LNCaP clone FGC (cell line): ENCODE results near the gene EXOC3L2.

Experiments
- DNase-seq: peaks from one replicate; pipeline ENCODE4 v3.0.0-alpha.2; 2011; ENCODE audit warnings: low read depth
- H3K4me3 ChIP-seq: 2 replicates; pipeline ENCODE4 v1.5.1; 2011; ENCODE audit warnings: mild to moderate bottlenecking, low read depth, low read length, control low read depth
- TF ChIP-seq, protein P1 (sequence below): IDR thresholded peaks from 2 replicates; pipeline ENCODE4 v1.5.1; 2012; ENCODE audit warnings: mild to moderate bottlenecking; ENCODE audit not compliant: control insufficient read depth, insufficient read depth; ENCODE audit errors: extremely low read depth

The EXOC3L2 gene

DNA sequence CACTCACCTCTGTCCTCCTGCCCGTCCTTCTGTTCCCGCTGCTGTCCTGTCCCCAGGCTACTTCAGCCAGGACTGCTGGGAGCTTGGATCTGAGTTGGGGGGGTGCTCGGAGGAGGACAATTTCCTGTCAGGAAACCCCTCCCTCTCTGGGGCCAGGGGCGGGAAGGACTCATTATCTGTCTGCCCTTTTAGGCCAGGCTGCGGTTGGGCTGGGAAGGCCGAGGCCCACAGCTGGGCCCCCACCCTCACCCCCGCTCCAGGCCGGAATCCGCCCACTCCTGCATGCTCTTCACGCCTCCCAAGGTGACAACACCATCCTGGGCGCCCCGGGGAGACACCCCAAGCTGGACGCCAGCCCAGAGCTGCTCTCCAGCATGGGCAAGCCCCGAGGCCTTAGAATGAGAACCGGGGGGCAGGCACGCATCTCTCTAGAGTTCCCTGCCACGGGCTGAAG lies at the start of gene EXOC3L2:
Gene EXOC3L2, minus strand, starts transcription at position 74 of the 454 bp plus-strand sequence. CDS start 6,362 bp downstream, outside the sequence.
- TF ChIP-seq, protein P1, sequence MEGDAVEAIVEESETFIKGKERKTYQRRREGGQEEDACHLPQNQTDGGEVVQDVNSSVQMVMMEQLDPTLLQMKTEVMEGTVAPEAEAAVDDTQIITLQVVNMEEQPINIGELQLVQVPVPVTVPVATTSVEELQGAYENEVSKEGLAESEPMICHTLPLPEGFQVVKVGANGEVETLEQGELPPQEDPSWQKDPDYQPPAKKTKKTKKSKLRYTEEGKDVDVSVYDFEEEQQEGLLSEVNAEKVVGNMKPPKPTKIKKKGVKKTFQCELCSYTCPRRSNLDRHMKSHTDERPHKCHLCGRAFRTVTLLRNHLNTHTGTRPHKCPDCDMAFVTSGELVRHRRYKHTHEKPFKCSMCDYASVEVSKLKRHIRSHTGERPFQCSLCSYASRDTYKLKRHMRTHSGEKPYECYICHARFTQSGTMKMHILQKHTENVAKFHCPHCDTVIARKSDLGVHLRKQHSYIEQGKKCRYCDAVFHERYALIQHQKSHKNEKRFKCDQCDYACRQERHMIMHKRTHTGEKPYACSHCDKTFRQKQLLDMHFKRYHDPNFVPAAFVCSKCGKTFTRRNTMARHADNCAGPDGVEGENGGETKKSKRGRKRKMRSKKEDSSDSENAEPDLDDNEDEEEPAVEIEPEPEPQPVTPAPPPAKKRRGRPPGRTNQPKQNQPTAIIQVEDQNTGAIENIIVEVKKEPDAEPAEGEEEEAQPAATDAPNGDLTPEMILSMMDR, result no peak
- no peak within 1 kb of the TSS for H3K4me3 ChIP-seq
- DNase-seq, result no peak

DNA sequence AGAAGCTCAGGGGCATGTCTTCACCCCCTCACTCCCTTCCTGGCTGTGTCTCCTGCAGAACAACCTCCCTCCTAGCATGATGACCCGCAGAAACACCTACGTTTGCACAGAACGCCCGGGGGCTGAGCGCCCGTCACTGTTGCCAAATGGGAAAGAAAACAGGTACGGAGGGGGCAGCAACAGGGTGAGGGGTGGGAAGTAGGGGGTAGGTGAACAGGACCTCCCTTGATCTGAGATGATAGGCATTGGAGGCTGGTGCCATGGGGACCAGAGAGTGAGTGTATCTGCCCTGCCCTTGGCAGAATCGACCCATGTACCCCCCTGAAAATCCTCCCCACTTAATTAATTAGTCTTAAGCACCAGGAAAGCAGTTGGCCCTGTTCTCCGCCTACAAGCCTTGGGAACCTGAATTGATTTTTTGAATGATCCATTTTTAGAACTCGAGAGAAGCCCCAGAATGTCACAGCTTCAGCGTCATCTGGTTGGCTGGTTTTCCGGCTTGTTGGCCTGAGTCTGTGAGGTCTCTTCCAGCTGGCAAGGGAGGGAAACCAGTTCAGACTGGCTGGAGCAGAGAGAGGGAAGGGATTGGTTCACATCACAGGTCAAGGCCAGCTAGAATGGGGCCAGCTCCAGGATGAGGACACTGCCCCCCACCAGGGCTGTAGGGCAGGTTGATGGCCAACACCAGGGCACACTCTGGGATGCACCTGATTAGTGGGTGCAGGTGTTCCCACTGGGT lies 49.3 kb upstream of the EXOC3L2 start:
- no peak overlapping the region for H3K4me3 ChIP-seq
- TF ChIP-seq, protein P1, result no peak
- no peak for DNase-seq

DNA sequence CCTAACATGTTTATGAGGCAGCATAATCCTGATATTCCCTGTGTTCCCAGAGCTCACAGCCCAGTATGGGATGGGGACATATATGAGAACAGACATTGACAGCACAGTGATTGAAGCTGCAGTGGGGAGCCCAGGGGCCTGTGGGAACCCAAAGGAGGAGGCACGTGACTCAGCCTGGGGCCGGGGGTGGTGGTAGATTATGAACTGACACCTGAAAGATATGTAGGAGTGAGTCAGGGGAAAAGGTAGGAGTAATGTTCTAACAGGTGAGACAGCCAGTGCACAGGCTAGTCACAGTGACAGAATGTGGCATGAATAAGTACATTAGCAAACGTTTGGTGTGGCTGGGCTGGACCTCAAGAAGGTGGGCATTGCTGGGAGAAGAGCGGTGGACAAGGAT lies 48.5 kb upstream of the EXOC3L2 start:
- DNase-seq, result no peak
- no peak overlapping the region for H3K4me3 ChIP-seq
- TF ChIP-seq, protein P1, result no peak

DNA sequence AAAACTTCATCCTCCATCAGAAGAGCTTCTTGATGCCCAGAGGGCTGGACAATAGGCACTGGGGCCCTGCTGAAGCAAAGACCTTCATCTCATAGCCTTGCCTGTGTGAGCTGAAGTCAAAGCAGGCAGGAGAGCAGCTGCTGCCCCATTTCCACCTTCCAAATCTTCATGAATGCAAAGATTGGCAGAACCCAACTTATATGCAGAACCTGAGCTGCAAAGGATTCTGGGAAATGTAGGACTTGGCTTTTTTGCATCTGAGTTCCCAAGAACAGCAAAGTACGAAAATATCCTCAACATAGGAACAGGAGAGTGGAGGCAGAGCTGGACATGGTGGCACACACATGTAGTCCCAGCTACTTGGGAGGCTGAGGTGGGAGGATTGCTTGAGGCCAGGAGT lies 46.6 kb upstream of the EXOC3L2 start:
- no peak overlapping the region for H3K4me3 ChIP-seq
- DNase-seq, result no peak
- TF ChIP-seq, protein P1, result no peak

DNA sequence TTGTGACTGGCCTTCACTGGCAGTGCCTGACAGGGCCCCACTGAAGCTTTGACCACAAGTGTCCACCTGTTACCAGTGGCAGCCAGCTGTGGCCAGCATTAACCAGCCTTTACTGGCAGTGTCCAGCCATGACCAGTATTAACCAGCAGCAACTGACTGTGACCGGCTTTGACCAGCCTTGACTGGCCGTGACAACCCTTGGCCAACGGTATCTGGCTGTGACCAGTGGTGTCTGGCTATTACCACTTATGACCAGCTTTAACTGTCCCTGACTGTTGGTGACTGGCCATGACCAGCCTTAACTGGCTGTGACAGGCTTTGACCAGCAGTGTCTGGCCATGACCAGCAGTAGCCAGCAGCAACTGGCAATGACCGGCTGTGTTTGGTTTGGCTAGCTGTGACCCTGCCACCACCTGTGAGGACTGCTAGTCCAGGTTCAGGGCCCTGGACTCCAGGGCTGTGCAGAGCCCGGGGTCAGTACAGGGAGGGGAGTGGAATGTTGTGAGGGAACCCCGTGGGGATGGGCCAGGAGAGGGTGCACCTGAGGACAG lies 45.2 kb upstream of the EXOC3L2 start:
- no peak for DNase-seq
- TF ChIP-seq, protein P1, result no peak
- no peak overlapping the region for H3K4me3 ChIP-seq

DNA sequence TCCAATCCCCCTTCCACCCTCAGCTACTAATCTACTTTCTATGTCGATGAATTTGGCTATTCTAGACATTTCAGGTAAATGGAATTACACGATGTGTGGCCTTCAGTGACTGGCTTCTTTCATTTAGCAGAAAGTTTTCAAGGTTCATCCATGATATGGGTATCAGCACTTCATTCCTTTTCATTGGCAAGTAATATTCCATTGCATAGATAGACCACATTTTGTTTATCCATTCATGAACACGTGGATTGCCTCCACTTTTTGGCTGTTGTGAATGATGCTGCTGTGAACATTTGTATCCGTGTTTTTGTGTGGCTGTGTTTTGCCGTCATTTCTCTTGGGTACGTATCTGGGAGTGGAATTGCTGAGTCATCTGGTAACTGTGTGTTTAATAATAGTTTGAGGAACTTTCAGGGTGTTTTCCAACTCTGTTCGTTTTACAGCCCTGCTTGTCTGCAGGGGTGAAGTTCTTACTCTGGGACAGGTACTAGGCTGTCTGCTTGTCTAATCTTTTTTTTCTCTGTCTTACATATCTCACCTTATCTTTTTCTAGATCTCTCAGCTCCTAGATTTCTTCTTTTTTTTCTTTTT lies 38.3 kb upstream of the EXOC3L2 start:
- TF ChIP-seq, protein P1, result no peak
- H3K4me3 ChIP-seq, result no peak overlapping the region
- no peak for DNase-seq
